SK-N-MC (cell line): ENCODE results near the gene LEF1.

Source experiments
- EZH2 ChIP-seq: fragments of 200-600 bp; sonication (generic); IDR thresholded peaks from one replicate; pipeline ENCODE4 v1.6.1; 2017; ENCODE audit warnings: antibody characterized with exemption
- POLR2AphosphoS5 ChIP-seq: IDR thresholded peaks from 2 replicates; pipeline ENCODE4 v1.6.1; 2012; ENCODE audit warnings: mild to moderate bottlenecking, low read depth, low read length, borderline replicate concordance

GRCh38 chr4:108172231-108172752 lies 3.6 kb upstream of the LEF1 start:
- no peak for TF ChIP-seq POLR2AphosphoS5
- no peak for TF ChIP-seq EZH2
